Fibroblast of pulmonary artery (primary cell): ENCODE data around the gene GMDS.

Source experiments
- DNase-seq: peaks from one replicate; pipeline ENCODE4 v3.0.0-alpha.2; 2010; ENCODE audit warnings: low read depth
- H3K4me3 ChIP-seq: replicated peaks from 2 replicates; pipeline ENCODE4 v1.5.1; 2011; ENCODE audit warnings: low read depth, mild to moderate bottlenecking, control low read depth, low read length, moderate library complexity
- CTCF ChIP-seq: IDR thresholded peaks from 2 replicates; pipeline ENCODE4 v1.5.1; 2011; ENCODE audit warnings: mild to moderate bottlenecking, control low read depth, low read length, inconsistent platforms; ENCODE audit errors: missing control alignments

Gene GMDS

DNA sequence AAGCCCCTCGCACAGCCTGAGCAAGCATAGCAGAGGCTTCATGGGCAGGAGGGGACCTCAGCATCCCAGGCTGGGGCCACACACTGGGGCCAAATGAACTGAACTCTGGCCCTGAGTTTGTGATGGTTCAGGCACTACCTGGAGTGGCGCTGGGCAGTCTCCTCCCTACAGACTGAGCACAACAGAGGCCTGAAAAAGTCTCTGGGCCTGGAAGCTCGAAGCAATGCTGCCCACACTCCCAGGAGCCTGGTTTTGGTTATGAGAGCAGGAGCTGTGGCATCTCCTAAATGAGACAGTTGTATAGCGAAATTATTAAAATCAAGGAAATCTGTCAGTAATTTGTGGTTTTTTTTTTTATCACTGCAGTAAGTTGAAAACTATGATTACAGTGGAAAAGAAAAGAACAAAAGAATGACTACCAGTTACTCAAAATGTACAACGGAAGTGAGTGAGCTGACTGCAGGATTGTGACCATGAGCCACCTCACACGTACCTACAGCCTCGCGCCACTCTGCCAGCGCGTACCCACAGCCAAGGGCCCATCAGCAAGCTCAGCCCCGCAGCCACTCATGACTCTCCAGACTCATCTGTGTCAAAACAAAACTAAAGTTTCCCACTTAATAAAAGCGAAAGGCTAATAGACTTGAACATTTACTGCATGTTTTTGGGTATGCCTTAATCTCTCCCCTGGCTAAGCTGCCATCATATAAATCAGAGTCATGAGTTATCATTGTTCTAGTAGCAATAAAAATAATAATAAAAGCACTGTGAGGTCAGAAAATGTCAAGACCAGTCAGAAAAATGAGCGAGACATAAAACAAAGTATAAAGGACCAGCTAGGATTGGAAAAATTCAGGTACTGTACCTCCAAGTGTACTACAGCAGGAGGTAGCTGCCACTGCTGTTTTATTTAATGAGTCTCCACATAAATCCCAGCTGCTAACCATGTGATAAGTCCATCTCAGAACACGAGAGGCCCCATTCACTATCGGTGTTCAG is 458.7 kb downstream of the GMDS start:
- no peak for DNase-seq
- no peak for TF ChIP-seq CTCF
- no peak overlapping the region for H3K4me3 ChIP-seq

DNA sequence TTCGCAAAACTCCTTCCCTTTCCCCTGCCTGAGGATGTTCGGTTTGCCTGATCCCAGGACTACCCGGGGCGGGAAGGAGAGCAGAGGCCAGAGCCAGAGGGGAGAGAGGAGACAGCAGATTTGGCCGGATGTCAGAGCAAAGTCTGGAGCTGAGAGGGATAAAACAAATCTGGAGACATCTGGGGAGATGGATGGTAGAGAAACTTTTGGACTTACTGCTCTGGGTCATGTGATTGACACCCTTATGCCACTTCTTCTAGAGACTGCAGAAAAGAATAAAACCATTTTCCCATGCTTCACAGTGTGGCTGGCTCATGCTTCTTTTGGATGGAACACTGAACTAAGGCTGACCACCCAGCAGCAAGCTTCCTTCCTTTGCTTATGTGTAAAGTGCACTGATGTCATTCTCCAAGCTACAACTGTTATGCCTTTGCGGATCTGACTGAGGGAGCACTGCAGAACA is 461.0 kb downstream of the GMDS start:
- no peak for TF ChIP-seq CTCF
- H3K4me3 ChIP-seq = no peak overlapping the region
- DNase-seq = no peak

- DNase-seq = no peak
These were observed 463.6 kb downstream of the GMDS start for GRCh38 chr6:1781817-1782184.

GRCh38 chr6:1781152-1781816 is 464.1 kb downstream of the GMDS start:
- no peak overlapping the region for H3K4me3 ChIP-seq
- DNase-seq = no peak
- no peak for TF ChIP-seq CTCF

More at GRCh38 chr6:1781817-1782184, 463.6 kb downstream of the GMDS start:
- H3K4me3 ChIP-seq = no peak overlapping the region
- TF ChIP-seq CTCF = no peak

DNA sequence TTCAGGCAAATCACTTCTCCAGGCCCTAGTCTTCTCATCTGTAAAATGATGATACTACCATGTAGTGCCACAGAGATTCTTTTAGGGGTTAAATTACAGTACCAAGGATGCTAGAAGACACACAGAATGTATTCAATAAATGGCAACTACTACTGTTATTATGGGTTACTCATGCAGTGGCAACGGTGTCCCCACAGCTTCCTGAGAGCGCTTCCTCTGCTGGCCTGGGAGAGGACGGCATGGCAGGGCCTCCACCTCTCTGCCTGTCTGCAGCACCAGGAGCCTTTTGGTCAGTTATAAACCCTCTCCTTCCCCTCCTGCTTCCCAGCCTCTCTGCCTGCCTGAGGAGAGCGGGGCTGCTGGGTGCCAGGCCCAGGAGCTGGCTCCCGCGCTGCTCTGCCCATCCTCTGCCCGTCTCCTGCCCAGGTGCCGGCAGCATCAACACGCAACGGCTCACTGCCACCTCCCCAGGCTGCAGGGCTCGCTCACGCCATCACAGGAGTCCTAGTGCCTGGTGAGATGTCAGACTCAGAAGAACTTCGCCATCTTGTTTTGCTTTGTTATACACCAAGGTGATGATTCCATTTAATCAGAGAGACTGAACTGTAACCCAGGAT is 465.0 kb downstream of the GMDS start:
- H3K4me3 ChIP-seq = no peak overlapping the region
- TF ChIP-seq CTCF = no peak
- DNase-seq = no peak

- no peak for TF ChIP-seq CTCF
- DNase-seq = no peak
- no peak overlapping the region for H3K4me3 ChIP-seq
These were observed 466.6 kb downstream of the GMDS start for GRCh38 chr6:1778686-1779235.
